Measurements from ENCODE around the gene MAP1LC3B.

MAP1LC3B gene

GRCh38 chr16:87391950-87392820, at the start of gene MAP1LC3B:
TSS of gene MAP1LC3B (plus strand) at chr16:87392336. CDS start at chr16:87392428, 92 bp downstream.
- DNase-seq = peak; percentile 94 to 100 (median 96)
- intact Hi-C loops (cut with DNase I) = loop anchor here (2.0 to 5.0 kb wide), 3 partner anchors 75 to 375 kb away; partner anchors contain the start of genes C16orf95, KLHDC4 and ZCCHC14

GRCh38 chr16:87342504-87342903, 49.6 kb upstream of the MAP1LC3B start:
- intact Hi-C loops (cut with DNase I) = no loop called here
- DNase-seq = no peak

GRCh38 chr16:87342978-87343752, 49.0 kb upstream of the MAP1LC3B start:
- no peak for DNase-seq
- intact Hi-C loops (cut with DNase I) = no loop called here

GRCh38 chr16:87343753-87344050, 48.4 kb upstream of the MAP1LC3B start:
- DNase-seq = no peak
- intact Hi-C loops (cut with DNase I) = no loop called here

GRCh38 chr16:87344165-87344930, 47.8 kb upstream of the MAP1LC3B start:
- DNase-seq = no peak
- intact Hi-C loops (cut with DNase I) = no loop called here

GRCh38 chr16:87344931-87345631, 47.1 kb upstream of the MAP1LC3B start:
- DNase-seq = no peak
- intact Hi-C loops (cut with DNase I) = no loop called here

GRCh38 chr16:87345726-87346424, 46.3 kb upstream of the MAP1LC3B start:
- intact Hi-C loops (cut with DNase I) = no loop called here
- no peak for DNase-seq

- intact Hi-C loops (cut with DNase I) = no loop called here
- DNase-seq = no peak
Measured at GRCh38 chr16:87346517-87347060, 45.5 kb upstream of the MAP1LC3B start.

- DNase-seq = no peak
- intact Hi-C loops (cut with DNase I) = no loop called here
Measured at GRCh38 chr16:87347932-87348615, 44.1 kb upstream of the MAP1LC3B start.

GRCh38 chr16:87348616-87349157, 43.4 kb upstream of the MAP1LC3B start:
- DNase-seq = no peak

GRCh38 chr16:87350031-87350430, 42.1 kb upstream of the MAP1LC3B start:
- intact Hi-C loops (cut with DNase I) = no loop called here
- no peak for DNase-seq

More at GRCh38 chr16:87348616-87349157, 43.4 kb upstream of the MAP1LC3B start:
- intact Hi-C loops (cut with DNase I) = no loop called here

GRCh38 chr16:87350681-87351319, 41.3 kb upstream of the MAP1LC3B start:
- peak in 9 of 10 donors; percentile 33 to 94 (median 60) for DNase-seq
- intact Hi-C loops (cut with DNase I) = no loop called here

- peak in 1 of 10 donors; percentile 77 for DNase-seq
Measured at GRCh38 chr16:87351320-87351698, 40.8 kb upstream of the MAP1LC3B start.

GRCh38 chr16:87352818-87353217, 39.3 kb upstream of the MAP1LC3B start:
- intact Hi-C loops (cut with DNase I) = no loop called here
- DNase-seq = no peak

More at GRCh38 chr16:87351320-87351698, 40.8 kb upstream of the MAP1LC3B start:
- intact Hi-C loops (cut with DNase I) = no loop called here

GRCh38 chr16:87353613-87354012, 38.5 kb upstream of the MAP1LC3B start:
- intact Hi-C loops (cut with DNase I) = no loop called here
- DNase-seq = no peak

GRCh38 chr16:87356491-87356853, 35.7 kb upstream of the MAP1LC3B start:
- intact Hi-C loops (cut with DNase I) = no loop called here

GRCh38 chr16:87358250-87358649, 33.9 kb upstream of the MAP1LC3B start:
- intact Hi-C loops (cut with DNase I) = no loop called here
- no peak for DNase-seq

More at GRCh38 chr16:87356491-87356853, 35.7 kb upstream of the MAP1LC3B start:
- no peak for DNase-seq

- intact Hi-C loops (cut with DNase I) = no loop called here
- DNase-seq = no peak
Measured at GRCh38 chr16:87358696-87359095, 33.4 kb upstream of the MAP1LC3B start.
